ENCODE data around the gene RASSF8. TPM values are rescaled to one million over a fixed set of nuclear protein-coding genes. Genes with fewer than 3 reads are reported as not detected.

The RASSF8 gene
- total RNA-seq, 1 experiment from 2014 or later = 9.2 TPM

GRCh38 chr12:25929142-25929541 lies 29.3 kb upstream of the RASSF8 start:
- Histone ChIP-seq H3K36me3 (ENCODE audit: control insufficient read depth in 1 of 2, insufficient read depth in 2 of 2, low read length in 2 of 2) (no peaks in the 10 kb centered on the region), H3K9me2 (ENCODE audit: insufficient read depth) (no peaks in the 10 kb centered on the region), H4K20me1 (ENCODE audit: insufficient read depth) (no peaks in the 10 kb centered on the region), H3K79me2 (ENCODE audit: insufficient read depth, low read length) (no peaks in the 10 kb centered on the region), H3K27ac (ENCODE audit: low read depth, low read length) (no peak overlapping the region), H2AFZ (ENCODE audit: low read depth, low read length, poor library complexity, severe bottlenecking) (no peak overlapping the region), H3K4me3 (replicated peaks in 1 of 2; ENCODE audit: low read depth in 1 of 2, low read length in 2 of 2) (no peak overlapping the region), H3K4me2 (ENCODE audit: low read length) (no peak overlapping the region), H3K4me1 (ENCODE audit: control insufficient read depth in 1 of 2, insufficient read depth in 2 of 2, low read length in 2 of 2) (peaks cover 3 to 12% of the 10 kb centered on the region in 2 experiments; a peak in 3 of 4 replicates), H3K9me3 (ENCODE audit: control insufficient read depth in 1 of 2, insufficient read depth in 1 of 2, low read depth in 1 of 2, low read length in 2 of 2) (no peaks in the 10 kb centered on the region), H3K9ac (ENCODE audit: low read length) (no peak overlapping the region), H3K27me3 (ENCODE audit: insufficient read depth, low read length) (no peaks in the 10 kb centered on the region)
- TF ChIP-seq ATF3 (IDR thresholded peaks at IDR 0.05) (no peak), EGR1 (IDR thresholded peaks at IDR 0.05; ENCODE audit: low read depth) (no peak), EZH2phosphoT487 (IDR thresholded peaks at IDR 0.05; ENCODE audit: borderline replicate concordance) (no peak), JUND (IDR thresholded peaks at IDR 0.05) (no peak), MAX (IDR thresholded peaks at IDR 0.05) (no peak), POLR2AphosphoS5 (IDR thresholded peaks at IDR 0.05; ENCODE audit: low read depth, low read length) (no peak), FOSL1 (IDR thresholded peaks at IDR 0.05; ENCODE audit: low read depth) (no peak), YY1 (IDR thresholded peaks at IDR 0.05; ENCODE audit: extremely low read depth, insufficient replicate concordance, low read depth, low read length) (no peak), CBX3 (IDR thresholded peaks at IDR 0.05; ENCODE audit: low read depth) (no peak), POLR2A (IDR thresholded peaks at IDR 0.05; ENCODE audit: borderline replicate concordance, extremely low read depth, insufficient read depth, insufficient read length) (no peak), RAD21 (IDR thresholded peaks at IDR 0.05; ENCODE audit: low read depth) (no peak), ZFX (IDR thresholded peaks at IDR 0.05) (no peak), SIN3A (IDR thresholded peaks at IDR 0.05; ENCODE audit: low read depth) (no peak), ELF1 (IDR thresholded peaks at IDR 0.05; ENCODE audit: borderline replicate concordance, low read depth) (no peak), TCF7L2 (IDR thresholded peaks at IDR 0.05; ENCODE audit: borderline replicate concordance, extremely low read depth, insufficient read depth, insufficient read length) (no peak), REST (IDR thresholded peaks at IDR 0.05; ENCODE audit: low read depth) (no peak), EZH2 (IDR thresholded peaks at IDR 0.05) (no peak), SP1 (IDR thresholded peaks at IDR 0.05; ENCODE audit: low read depth) (no peak)
- ChIA-PET RAD21 (ENCODE audit: low non-redundant PET in 1 of 2, low total read pairs in 2 of 2, uncharacterized antibody in 2 of 2, unreplicated experiment in 2 of 2) (no interaction called here), CTCF (no interaction called here), POLR2A (no interaction called here)
- no TSS peak for BruUV-seq (replicated peaks)
- no peak for ATAC-seq
- no peak for DNase-seq (ENCODE audit: low read depth, low spot score)
- intact Hi-C loops (cut with micrococcal nuclease) = no loop called here

All from HCT116 (cell line).